Chondrocyte (in vitro differentiated cells): ENCODE results near the gene TBC1D22B. TPM values are rescaled to one million over a fixed set of nuclear protein-coding genes. Genes with fewer than 3 reads are reported as not detected.

Source experiments
- DNase-seq: peaks from one replicate; pipeline ENCODE4 v3.0.0; 2021; ENCODE audit warnings: mixed read lengths, low spot score
- H3K27ac Mint-ChIP-seq: one replicate; pipeline ENCODE4 v1.8.0; 2021; ENCODE audit warnings: mild to moderate bottlenecking, moderate library complexity, mixed read lengths; ENCODE audit not compliant: unreplicated experiment
- H3K27me3 Mint-ChIP-seq: 2 replicates; pipeline ENCODE4 v1.8.0; 2021; ENCODE audit warnings: low read depth, mixed read lengths
- H3K36me3 Mint-ChIP-seq: 2 replicates; pipeline ENCODE4 v1.8.0; 2021; ENCODE audit warnings: low read depth, mixed read lengths
- H3K4me1 Mint-ChIP-seq: 2 replicates; pipeline ENCODE4 v1.8.0; 2021; ENCODE audit warnings: low read depth, mild to moderate bottlenecking, mixed read lengths
- H3K4me3 Mint-ChIP-seq: one replicate; pipeline ENCODE4 v1.8.0; 2021; ENCODE audit warnings: mild to moderate bottlenecking, moderate library complexity, mixed read lengths; ENCODE audit not compliant: unreplicated experiment
- H3K9me3 Mint-ChIP-seq: 2 replicates; pipeline ENCODE4 v1.8.0; 2021; ENCODE audit warnings: low read depth, mixed read lengths
- CTCF ChIP-seq: fragments of 200-600 bp; sonication (generic); IDR thresholded peaks from 2 replicates; pipeline ENCODE4 v1.5.0; 2021; ENCODE audit warnings: antibody characterized with exemption, mild to moderate bottlenecking, moderate library complexity
- total RNA-seq: library from RNA; stranded (reverse); gene quantifications from 3 replicates; pipeline ENCODE4 v1.2.1, GENCODE V29; 2021

Gene TBC1D22B
- total RNA-seq, 1 donor from 2014 or later, result 11.5 TPM

GRCh38 chr6:37313723-37314486, 56.3 kb downstream of the TBC1D22B start:
- H3K36me3 Mint-ChIP-seq, result peaks cover 16% of the 10 kb centered on the region
- no peaks in the 10 kb centered on the region for H3K27me3 Mint-ChIP-seq
- no peak overlapping the region for H3K4me3 Mint-ChIP-seq
- no peak for DNase-seq
- H3K4me1 Mint-ChIP-seq, result peaks cover 13% of the 10 kb centered on the region
- H3K27ac Mint-ChIP-seq, result no peak overlapping the region
- TF ChIP-seq CTCF, result no peak
- H3K9me3 Mint-ChIP-seq, result no peaks in the 10 kb centered on the region

- peak overlapping the region; percentile 1 for H3K27ac Mint-ChIP-seq
- no peak for DNase-seq
- TF ChIP-seq CTCF, result peak; percentile 78
Measured at GRCh38 chr6:37314487-37315156, 57.0 kb downstream of the TBC1D22B start.

GRCh38 chr6:37315157-37315515, 57.6 kb downstream of the TBC1D22B start:
- no peak overlapping the region for H3K4me3 Mint-ChIP-seq
- TF ChIP-seq CTCF, result peak; percentile 47

More at GRCh38 chr6:37314487-37315156, 57.0 kb downstream of the TBC1D22B start:
- no peaks in the 10 kb centered on the region for H3K27me3 Mint-ChIP-seq
- H3K36me3 Mint-ChIP-seq, result peaks cover 15% of the 10 kb centered on the region
- no peak overlapping the region for H3K4me3 Mint-ChIP-seq
- H3K4me1 Mint-ChIP-seq, result peaks cover 13% of the 10 kb centered on the region
- H3K9me3 Mint-ChIP-seq, result no peaks in the 10 kb centered on the region

GRCh38 chr6:37316071-37316470, 58.5 kb downstream of the TBC1D22B start:
- no peak overlapping the region for H3K4me3 Mint-ChIP-seq

More at GRCh38 chr6:37315157-37315515, 57.6 kb downstream of the TBC1D22B start:
- DNase-seq, result no peak
- H3K36me3 Mint-ChIP-seq, result peaks cover 15% of the 10 kb centered on the region
- no peaks in the 10 kb centered on the region for H3K9me3 Mint-ChIP-seq
- H3K27ac Mint-ChIP-seq, result no peak overlapping the region
- peaks cover 13% of the 10 kb centered on the region for H3K4me1 Mint-ChIP-seq
- H3K27me3 Mint-ChIP-seq, result no peaks in the 10 kb centered on the region

More at GRCh38 chr6:37316071-37316470, 58.5 kb downstream of the TBC1D22B start:
- Mint-ChIP-seq H3K4me1 (peaks cover 13% of the 10 kb centered on the region), H3K36me3 (peaks cover 15% of the 10 kb centered on the region), H3K27ac (no peak overlapping the region), H3K9me3 (no peaks in the 10 kb centered on the region), H3K27me3 (no peaks in the 10 kb centered on the region)
- TF ChIP-seq CTCF, result no peak
- DNase-seq, result no peak
